Activated T-helper 2 cell treated with anti-CD3 and anti-CD28 coated beads, Interferon-gamma antibody, Interleukin-2, Interleukin-4, amounts not matched to agents 10 μg/mL and 5 μg/mL and 100 μg/mL, durations not matched to agents 14 hours and 24 hours and 36 hours (primary cell): Measurements from ENCODE around the gene MIER2. TPM values are rescaled to one million over a fixed set of nuclear protein-coding genes. Genes with fewer than 3 reads are reported as not detected.

Experiments used
- DNase-seq: peaks from one replicate; pipeline ENCODE4 v3.0.0; 2021; ENCODE audit warnings: low spot score
- H3K27ac Mint-ChIP-seq: one replicate; pipeline ENCODE4 v1.8.0; 2021; ENCODE audit warnings: mixed read lengths
- H3K27me3 Mint-ChIP-seq: one replicate; pipeline ENCODE4 v1.8.0; 2021; ENCODE audit warnings: low read depth, mixed read lengths
- H3K36me3 Mint-ChIP-seq: one replicate; pipeline ENCODE4 v1.8.0; 2021; ENCODE audit warnings: low read depth, mixed read lengths
- H3K4me1 Mint-ChIP-seq: one replicate; pipeline ENCODE4 v1.8.0; 2021; ENCODE audit warnings: low read depth, mixed read lengths
- H3K4me3 Mint-ChIP-seq: one replicate; pipeline ENCODE4 v1.8.0; 2021; ENCODE audit warnings: low read depth, mild to moderate bottlenecking, moderate library complexity, mixed read lengths
- H3K9me3 Mint-ChIP-seq: one replicate; pipeline ENCODE4 v1.8.0; 2021; ENCODE audit warnings: mixed read lengths
- intact Hi-C: fragments of 100-400 bp; cut with micrococcal nuclease; formaldehyde crosslinking; loops from one replicate; pipeline ENCODE4 v1.15.1; 2023
- total RNA-seq: library from RNA; stranded (reverse); gene quantifications from 2 replicates; pipeline ENCODE4 v1.2.3, GENCODE V29; 2022

Gene MIER2
- total RNA-seq, 1 donor from 2014 or later = 30.5 TPM

DNA sequence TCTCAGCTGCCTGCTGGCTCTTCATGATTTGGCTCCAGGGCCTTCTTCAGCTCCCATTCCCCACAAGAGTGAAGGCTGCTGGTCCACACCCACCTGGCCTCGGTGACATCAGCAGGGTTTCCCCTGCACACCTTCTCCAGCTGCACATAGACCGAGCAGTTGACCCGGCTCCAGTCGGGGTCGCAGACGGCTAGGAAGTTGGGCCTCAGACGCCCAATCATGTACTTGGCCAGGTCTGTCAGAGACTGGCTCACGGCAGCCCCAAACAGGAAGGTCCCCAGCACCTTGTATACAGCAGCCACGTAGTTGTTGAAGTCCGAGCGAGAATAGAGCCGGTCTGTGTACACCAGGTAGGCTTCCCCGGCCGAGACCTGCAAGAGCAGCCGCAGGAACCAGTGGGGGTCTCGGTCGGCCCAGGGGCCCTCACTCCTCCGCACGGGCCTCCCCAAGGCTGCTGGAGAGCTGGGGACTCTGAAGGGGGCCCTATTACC is 57.2 kb downstream of the MIER2 start:
- intact Hi-C loops = no loop called here
- no peaks in the 10 kb centered on the region for H3K9me3 Mint-ChIP-seq
- H3K4me1 Mint-ChIP-seq = no peaks in the 10 kb centered on the region
- H3K36me3 Mint-ChIP-seq = no peaks in the 10 kb centered on the region
- H3K27ac Mint-ChIP-seq = no peak overlapping the region
- peaks cover 25% of the 10 kb centered on the region for H3K27me3 Mint-ChIP-seq
- H3K4me3 Mint-ChIP-seq = no peak overlapping the region
- DNase-seq = no peak

DNA sequence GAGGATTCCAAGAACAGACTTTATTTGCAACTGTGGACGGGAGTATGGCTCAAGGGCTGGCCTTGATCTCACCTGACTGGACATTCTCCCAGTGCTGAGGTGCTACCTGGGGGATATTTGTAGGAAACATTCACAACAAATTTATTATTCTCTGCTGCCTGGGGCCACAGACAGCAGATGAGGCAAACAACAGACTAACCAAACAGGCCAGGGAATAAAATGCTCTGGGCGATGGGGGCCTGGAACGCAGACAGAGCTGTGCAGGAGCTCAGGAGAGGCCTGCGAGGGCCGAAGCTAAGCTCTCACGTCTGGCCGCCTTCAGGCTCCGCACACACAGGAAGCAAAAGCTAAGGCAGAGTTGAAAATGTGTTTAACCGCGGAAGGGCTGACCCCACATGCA is 61.2 kb downstream of the MIER2 start:
- no peak for DNase-seq
- Mint-ChIP-seq H3K27me3 (peaks cover 1% of the 10 kb centered on the region), H3K4me1 (no peaks in the 10 kb centered on the region), H3K27ac (no peak overlapping the region), H3K36me3 (no peaks in the 10 kb centered on the region), H3K4me3 (no peak overlapping the region), H3K9me3 (no peaks in the 10 kb centered on the region)
- intact Hi-C loops = no loop called here

DNA sequence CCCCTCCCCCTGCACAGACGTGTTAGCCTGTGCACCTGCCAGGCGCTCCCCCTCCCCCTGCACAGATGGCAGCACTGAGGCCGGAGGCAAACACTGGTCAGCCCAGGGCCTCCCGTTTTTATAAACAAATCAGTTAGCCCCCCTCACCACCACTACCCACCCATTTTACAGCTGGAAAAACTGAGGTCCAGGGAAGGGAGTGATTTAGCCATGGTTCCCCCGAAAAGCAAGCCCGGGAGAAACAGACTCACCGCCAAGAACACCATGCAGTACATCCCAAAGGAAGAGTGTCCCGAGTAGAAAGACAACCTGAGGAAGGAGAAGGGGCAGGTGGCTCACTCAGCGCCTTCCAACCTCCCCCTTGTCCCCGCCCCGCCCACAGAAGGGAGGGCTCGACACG is 62.1 kb downstream of the MIER2 start:
- H3K4me3 Mint-ChIP-seq = no peak overlapping the region
- no peak overlapping the region for H3K27ac Mint-ChIP-seq
- no peaks in the 10 kb centered on the region for H3K4me1 Mint-ChIP-seq
- no peak for DNase-seq
- peaks cover 3% of the 10 kb centered on the region for H3K27me3 Mint-ChIP-seq
- intact Hi-C loops = no loop called here
- H3K9me3 Mint-ChIP-seq = no peaks in the 10 kb centered on the region
- no peaks in the 10 kb centered on the region for H3K36me3 Mint-ChIP-seq

DNA sequence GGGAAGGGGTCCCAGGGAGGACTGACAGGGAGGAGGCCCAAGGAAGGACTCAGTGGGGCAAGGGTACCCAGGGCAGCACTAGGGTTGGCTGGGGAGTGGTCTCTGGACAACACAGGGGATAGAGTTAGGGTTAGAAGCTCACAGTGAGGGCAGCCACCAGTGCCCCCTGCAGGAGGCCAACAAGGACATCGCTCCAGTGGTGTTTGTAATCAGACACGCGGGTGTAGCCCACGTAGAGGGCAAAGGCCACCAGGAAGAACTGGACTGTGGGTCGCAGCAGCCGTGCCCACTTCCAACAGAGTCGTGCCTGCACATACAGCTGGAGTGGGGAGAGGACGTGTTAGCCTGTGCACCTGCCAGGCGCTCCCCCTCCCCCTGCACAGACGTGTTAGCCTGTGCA is 62.6 kb downstream of the MIER2 start:
- no peak for DNase-seq
- Mint-ChIP-seq H3K27ac (no peak overlapping the region), H3K36me3 (no peaks in the 10 kb centered on the region), H3K4me3 (no peak overlapping the region), H3K4me1 (no peaks in the 10 kb centered on the region), H3K9me3 (no peaks in the 10 kb centered on the region), H3K27me3 (peaks cover 8% of the 10 kb centered on the region)
- intact Hi-C loops = no loop called here

DNA sequence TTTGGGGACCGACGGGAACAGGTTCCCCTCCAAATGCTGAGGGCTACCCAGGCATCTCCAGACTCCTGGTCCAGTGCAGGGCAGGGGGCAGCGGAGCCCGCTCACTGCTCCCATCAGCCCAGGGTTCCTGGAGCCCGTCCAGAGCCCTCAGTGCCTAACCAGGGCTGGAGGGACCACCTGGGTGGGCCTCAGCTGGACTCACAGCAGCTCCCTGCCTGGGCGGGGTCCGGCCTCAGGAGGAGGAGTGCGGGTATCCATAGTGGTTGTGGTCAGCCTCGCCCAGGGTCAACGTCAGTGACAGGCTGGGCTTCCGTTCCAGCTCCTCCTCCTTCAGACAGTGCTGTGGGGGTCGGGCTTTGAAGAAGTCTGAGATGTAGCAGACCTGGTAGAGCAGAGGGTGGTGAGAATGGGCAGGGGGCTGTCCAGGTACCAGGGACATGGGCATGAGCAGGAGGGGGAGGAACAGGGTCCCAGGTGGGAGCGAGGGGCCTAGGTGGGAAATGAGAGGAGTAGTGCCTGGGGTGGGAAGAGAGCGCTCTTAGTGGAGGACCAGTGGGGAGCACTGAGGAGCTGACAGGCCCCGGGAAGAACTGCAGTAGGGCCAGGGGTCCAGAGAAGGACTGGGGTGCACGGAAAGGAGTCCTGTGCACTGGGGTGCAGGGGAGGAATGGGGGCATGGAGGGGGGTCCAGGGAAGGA is 63.3 kb downstream of the MIER2 start:
- intact Hi-C loops = no loop called here
- no peaks in the 10 kb centered on the region for H3K9me3 Mint-ChIP-seq
- no peak overlapping the region for H3K27ac Mint-ChIP-seq
- H3K36me3 Mint-ChIP-seq = no peaks in the 10 kb centered on the region
- no peak overlapping the region for H3K4me3 Mint-ChIP-seq
- H3K4me1 Mint-ChIP-seq = no peaks in the 10 kb centered on the region
- no peak for DNase-seq
- H3K27me3 Mint-ChIP-seq = peaks cover 9% of the 10 kb centered on the region

DNA sequence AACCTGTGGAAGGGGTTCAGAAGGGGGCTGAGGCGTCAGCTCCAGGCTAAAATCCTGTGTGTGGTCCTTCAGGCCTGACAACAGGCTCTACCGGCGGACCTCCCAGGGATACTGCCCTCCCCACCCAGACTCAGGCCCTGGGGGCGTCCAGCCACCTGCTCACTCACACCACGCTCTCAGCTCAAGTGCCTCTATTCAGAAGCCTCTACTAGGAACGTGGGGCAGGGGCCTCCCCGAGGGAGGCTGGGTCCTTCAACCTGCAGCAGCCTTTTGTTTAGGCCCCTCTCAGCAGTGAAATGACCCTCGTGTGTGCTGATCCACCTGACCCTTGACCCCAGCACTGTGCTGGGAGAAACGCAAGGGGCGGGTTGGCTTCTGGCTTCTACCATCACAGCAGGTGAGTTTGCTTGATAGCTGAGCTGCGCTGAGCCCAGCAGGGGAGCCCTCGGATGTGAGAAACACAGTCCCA is 64.0 kb downstream of the MIER2 start:
- Mint-ChIP-seq H3K4me3 (no peak overlapping the region), H3K27me3 (peaks cover 9% of the 10 kb centered on the region), H3K27ac (no peak overlapping the region), H3K9me3 (no peaks in the 10 kb centered on the region), H3K4me1 (no peaks in the 10 kb centered on the region), H3K36me3 (no peaks in the 10 kb centered on the region)
- intact Hi-C loops = no loop called here
- no peak for DNase-seq

DNA sequence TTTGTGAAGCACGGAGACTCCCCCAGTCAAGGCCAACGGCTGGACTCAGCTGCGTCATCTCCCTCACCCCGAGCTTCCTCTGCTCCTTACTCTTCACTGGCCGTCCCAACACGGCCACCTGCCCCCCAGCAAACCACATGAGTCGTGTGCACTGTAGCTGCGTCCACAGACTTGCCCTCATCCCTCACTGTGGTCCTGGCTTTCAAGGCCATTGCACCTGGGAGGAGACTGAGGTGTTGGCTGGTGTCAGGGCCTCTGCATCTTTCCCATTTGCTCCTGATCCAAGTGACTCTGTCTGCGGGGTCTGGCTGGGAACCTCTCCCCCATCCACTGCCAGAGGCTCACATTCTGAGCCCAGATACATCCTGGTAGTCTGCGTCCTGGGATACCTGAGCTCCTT is 64.9 kb downstream of the MIER2 start:
- Mint-ChIP-seq H3K4me1 (no peaks in the 10 kb centered on the region), H3K4me3 (no peak overlapping the region), H3K9me3 (no peaks in the 10 kb centered on the region), H3K36me3 (no peaks in the 10 kb centered on the region), H3K27ac (no peak overlapping the region), H3K27me3 (peaks cover 12% of the 10 kb centered on the region)
- no peak for DNase-seq
- intact Hi-C loops = no loop called here

DNA sequence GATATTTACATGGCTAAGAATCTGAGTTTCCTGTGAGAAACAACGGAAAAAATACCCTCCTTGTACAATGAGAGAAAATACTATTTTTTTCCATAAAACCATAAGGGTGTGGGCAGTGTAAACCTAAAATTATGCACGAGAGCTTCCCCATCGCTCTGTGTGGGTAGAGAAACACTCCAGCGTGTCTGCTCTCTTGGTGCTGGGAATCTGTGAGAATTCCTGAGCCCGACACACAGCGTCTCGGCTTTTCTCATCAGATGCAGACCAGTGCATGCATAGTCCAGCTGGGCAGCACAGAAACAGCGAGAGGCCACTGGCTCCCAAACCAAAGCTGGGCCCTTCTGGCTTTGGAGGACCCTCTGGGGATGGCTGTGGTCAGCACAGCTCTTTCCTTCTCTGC is 65.4 kb downstream of the MIER2 start:
- no peaks in the 10 kb centered on the region for H3K9me3 Mint-ChIP-seq
- no peaks in the 10 kb centered on the region for H3K36me3 Mint-ChIP-seq
- no peak for DNase-seq
- peaks cover 12% of the 10 kb centered on the region for H3K27me3 Mint-ChIP-seq
- no peaks in the 10 kb centered on the region for H3K4me1 Mint-ChIP-seq
- intact Hi-C loops = no loop called here
- no peak overlapping the region for H3K27ac Mint-ChIP-seq
- H3K4me3 Mint-ChIP-seq = no peak overlapping the region

DNA sequence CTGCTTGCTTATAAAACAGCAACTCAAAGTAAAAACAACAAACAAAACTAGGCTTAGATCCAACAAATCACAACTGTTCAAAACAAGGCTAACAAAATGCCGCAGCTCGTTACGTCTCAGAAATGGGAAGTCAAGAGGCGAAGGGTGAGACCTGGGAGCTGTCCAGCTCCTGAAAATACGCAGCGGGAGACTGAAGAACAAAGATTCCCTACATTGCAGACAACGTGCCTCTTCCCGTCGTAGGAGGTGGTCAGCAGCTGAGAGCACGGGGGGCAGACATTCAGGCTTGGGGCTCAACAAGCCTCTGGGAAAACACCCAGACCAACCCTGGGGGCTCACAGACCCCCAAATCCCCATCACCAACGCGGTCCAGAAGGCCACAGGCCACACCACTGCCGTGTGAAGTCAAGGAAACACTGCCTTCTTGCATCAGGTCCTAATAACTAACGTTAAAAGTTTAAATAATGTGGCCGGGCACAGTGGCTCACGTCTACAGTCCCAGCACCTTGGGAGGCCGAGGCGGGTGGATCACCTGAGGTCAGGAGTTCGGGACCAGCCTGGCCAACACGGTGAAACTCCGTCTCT is 66.9 kb downstream of the MIER2 start:
- intact Hi-C loops = no loop called here
- Mint-ChIP-seq H3K4me1 (no peaks in the 10 kb centered on the region), H3K27me3 (peaks cover 13% of the 10 kb centered on the region), H3K36me3 (no peaks in the 10 kb centered on the region), H3K27ac (no peak overlapping the region), H3K4me3 (no peak overlapping the region), H3K9me3 (no peaks in the 10 kb centered on the region)
- no peak for DNase-seq

DNA sequence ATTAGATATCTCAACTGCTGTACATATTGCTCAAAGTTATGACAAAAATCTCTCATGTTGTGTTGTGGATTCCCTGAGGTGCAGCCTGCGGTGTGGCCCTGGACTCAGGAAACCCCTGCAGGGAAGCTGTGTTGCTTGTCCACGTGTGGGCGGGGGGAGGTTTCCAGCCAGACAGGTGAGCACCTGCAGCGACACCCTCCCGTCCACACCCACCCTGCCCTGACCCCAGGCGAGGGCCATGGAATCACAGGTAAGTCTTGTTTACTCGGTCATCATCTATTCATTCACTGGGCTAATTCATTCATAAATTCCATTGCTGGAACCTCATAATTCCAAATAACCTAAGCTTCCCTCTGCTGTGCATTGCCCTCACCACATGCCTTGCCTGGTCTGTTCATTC is 67.5 kb downstream of the MIER2 start:
- no peak for DNase-seq
- Mint-ChIP-seq H3K9me3 (no peaks in the 10 kb centered on the region), H3K27ac (no peak overlapping the region), H3K27me3 (peaks cover 14% of the 10 kb centered on the region), H3K4me1 (no peaks in the 10 kb centered on the region), H3K4me3 (no peak overlapping the region), H3K36me3 (no peaks in the 10 kb centered on the region)
- intact Hi-C loops = no loop called here

DNA sequence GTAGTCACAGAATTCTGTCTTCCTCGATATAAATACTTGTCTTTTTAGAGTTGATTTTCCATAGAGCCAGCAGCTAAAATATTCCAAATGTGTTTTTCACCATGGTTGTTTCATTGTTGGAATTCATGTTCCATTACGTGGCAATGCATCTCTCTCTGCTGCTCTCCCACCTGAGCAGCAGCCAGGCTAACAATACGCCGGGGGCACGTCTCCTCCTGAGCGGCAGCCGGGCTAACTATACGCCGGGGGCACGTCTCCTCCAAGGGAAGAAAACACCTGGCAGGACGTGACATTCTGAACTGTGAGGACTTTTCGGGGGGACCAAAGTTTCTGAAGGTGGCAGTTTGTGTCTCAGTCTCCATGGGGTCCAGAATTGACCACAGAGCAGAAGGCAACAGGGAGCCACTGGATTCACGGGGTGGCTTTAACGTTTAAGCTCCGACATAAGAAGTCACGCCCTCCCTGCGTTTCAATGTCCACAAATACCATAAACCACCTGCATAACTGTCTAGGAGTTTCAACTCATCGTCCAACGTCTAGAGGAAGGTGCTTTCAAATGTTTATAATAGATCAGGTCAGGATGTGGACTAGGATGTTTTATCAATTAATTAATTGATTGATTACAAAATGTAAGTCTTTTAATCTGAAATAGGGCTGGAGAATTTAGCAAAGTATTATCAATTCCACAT is 68.5 kb downstream of the MIER2 start:
- no peaks in the 10 kb centered on the region for H3K36me3 Mint-ChIP-seq
- no peak overlapping the region for H3K4me3 Mint-ChIP-seq
- peaks cover 15% of the 10 kb centered on the region for H3K27me3 Mint-ChIP-seq
- intact Hi-C loops = no loop called here
- no peak for DNase-seq
- no peaks in the 10 kb centered on the region for H3K9me3 Mint-ChIP-seq
- H3K27ac Mint-ChIP-seq = no peak overlapping the region
- H3K4me1 Mint-ChIP-seq = no peaks in the 10 kb centered on the region

DNA sequence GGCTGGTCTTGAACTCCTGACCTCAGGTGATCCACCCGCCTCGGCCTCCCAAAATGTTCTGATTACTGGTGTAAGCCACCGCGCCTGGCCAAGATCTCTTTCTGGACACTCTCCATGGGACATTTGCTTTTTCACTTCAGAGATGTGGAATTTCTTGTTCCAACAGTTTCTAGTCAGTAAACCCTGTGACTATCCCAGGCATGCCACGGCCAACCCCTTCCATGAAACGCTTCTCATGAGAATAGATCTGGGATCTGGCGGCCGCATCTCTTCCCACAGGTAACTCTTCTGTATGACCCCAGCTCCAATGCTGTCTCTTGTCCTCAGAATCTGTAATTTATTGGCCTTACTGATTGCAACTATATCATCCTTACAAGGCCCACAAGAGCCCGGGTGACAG is 69.6 kb downstream of the MIER2 start:
- no peaks in the 10 kb centered on the region for H3K36me3 Mint-ChIP-seq
- H3K4me1 Mint-ChIP-seq = no peaks in the 10 kb centered on the region
- H3K27ac Mint-ChIP-seq = no peak overlapping the region
- H3K9me3 Mint-ChIP-seq = no peaks in the 10 kb centered on the region
- DNase-seq = no peak
- peaks cover 15% of the 10 kb centered on the region for H3K27me3 Mint-ChIP-seq
- intact Hi-C loops = no loop called here
- no peak overlapping the region for H3K4me3 Mint-ChIP-seq

DNA sequence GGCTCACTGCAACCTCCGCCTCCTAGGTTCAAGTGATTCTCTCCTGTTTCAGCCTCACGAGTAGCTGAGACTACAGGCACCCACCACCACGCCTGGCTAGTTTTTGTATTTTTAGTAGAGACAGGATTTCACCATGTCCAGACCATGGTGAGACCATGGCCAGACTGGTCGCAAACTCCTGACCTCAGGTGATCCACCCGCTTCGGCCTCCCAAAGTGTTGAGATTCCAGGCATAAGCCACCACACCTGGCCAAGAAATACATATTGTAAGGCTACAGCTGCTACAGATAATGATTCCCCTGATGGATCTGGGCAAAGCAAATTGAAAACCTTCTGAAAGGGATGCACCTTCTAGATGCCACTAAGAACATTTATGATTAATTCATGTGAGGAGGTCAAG is 71.2 kb downstream of the MIER2 start:
- Mint-ChIP-seq H3K27me3 (peaks cover 19% of the 10 kb centered on the region), H3K4me1 (no peaks in the 10 kb centered on the region), H3K9me3 (no peaks in the 10 kb centered on the region), H3K27ac (no peak overlapping the region), H3K4me3 (no peak overlapping the region), H3K36me3 (no peaks in the 10 kb centered on the region)
- intact Hi-C loops = no loop called here
- DNase-seq = no peak
